ENCODE measurements around the gene ZBTB44.

GRCh38 chr11:130202818-130203689, 111.7 kb downstream of the ZBTB44 start:
- no peak for TF ChIP-seq CTCF (IDR thresholded peaks at IDR 0.05)
- no peak for TF ChIP-seq POLR2A (IDR thresholded peaks at IDR 0.05)
- no peak for TF ChIP-seq POLR2AphosphoS5 (IDR thresholded peaks at IDR 0.05; ENCODE audit: insufficient read depth in 1 of 2, low read depth in 1 of 2)
